Fibroblast of peridontal ligament (primary cell): ENCODE data around the gene PMS1.
"Not testable (repeated sequence)": the region's sequence is repeated elsewhere in the genome, so short reads cannot be mapped to it uniquely, and the experiment has no call there.

Experiments used
- DNase-seq: peaks from one replicate; pipeline ENCODE4 v3.0.0-alpha.2; 2010; ENCODE audit errors: extremely low read depth

PMS1 gene

DNA sequence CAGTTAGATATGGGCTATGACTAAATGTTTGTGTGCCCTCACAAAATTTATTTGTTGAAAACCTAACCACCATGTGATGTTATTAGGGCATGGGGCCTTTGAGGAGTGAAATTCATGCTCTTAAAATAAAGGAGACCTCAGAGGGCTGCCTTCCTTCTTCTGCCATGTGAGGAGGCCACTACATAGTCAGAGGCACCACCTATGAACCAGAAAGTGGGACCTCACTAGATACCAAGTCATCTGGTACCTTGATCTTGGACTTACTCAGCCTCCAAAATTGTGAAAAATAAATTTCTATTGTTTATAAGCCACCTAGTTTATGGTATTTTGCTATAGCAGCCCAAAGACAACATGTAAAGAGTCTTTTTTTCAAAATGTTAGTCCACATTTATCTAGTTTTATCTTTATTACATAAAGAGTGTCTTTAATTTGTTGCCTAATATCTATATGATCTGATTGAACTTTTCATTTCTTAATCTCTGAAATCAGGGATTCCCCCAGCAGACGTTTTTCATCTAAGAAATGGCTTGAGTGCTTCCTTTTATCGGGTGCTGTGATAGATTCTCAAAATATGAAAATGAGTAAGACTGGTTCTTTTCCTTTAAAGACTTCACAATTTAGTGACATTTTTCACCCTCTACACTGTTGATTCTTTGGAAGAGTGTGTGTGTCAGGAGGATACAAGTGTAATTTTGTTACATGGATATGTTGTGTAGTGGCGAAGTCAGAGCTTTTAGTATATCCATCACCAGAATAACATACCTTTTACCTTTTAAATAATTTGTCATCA lies 34.2 kb downstream of the PMS1 start:
- no peak for DNase-seq

DNA sequence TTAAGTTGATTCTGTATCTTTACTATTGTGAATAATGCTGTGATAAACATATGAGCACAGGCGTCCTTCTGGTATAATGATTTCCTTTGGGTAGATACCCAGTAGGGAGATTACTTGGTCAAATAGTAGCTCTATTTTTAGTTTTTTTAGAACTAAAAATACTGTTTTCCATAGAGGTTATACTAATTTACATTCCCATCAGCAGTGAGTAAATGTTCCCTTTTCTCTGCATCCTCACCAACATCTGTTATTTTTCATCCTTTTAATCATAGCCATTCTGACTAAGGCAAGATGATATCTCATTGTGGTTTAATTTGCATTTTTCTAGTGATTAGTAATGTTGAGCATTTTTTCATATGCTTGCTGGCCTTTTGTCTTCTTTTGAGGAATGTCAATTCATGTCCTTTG lies 35.1 kb downstream of the PMS1 start:
- DNase-seq: peak; percentile 84

DNA sequence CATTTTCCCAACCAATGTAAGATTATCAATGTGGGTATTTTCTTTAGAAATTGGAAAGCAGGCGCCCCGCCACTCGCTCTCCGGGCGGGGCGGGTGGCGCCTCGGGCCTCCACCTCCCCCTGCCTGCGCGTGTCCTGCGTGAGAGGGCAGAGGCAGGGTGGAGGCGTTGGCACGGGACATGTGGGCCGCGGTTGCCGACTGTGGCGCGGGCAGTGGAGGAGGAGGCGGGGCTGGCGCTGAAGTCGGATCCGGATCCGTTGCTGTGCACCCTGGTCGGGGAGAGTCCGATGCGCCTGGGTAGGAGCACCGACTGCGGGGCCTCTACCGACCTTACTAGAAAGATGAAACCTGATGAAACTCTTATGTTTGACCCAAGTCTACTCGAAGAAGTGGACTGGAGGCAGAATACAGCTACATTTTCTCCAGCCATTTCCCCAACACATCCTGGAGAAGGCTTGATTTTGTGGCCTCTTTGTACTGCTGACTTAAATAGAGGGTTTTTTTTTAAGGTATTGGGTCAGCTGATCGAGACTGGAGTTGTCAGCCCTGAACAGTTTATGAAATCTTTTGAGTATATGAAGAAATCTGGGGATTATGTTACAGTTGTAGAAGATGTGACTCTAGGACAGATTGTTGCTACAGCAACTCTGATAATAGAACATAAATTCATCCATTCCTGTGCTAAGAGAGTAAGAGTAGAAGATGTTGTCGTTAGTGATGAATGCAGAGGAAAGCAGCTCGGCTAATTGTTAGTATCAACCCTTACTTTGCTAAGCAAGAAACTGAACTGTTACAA lies 37.9 kb downstream of the PMS1 start:
- DNase-seq: peak; percentile 88

GRCh38 chr2:189824694-189825396 lies 40.6 kb downstream of the PMS1 start:
- no peak for DNase-seq

- DNase-seq: no peak
These were observed 41.8 kb downstream of the PMS1 start for GRCh38 chr2:189826039-189826438.

GRCh38 chr2:189829102-189829833 lies 45.0 kb downstream of the PMS1 start:
- DNase-seq: peak; percentile 77

DNA sequence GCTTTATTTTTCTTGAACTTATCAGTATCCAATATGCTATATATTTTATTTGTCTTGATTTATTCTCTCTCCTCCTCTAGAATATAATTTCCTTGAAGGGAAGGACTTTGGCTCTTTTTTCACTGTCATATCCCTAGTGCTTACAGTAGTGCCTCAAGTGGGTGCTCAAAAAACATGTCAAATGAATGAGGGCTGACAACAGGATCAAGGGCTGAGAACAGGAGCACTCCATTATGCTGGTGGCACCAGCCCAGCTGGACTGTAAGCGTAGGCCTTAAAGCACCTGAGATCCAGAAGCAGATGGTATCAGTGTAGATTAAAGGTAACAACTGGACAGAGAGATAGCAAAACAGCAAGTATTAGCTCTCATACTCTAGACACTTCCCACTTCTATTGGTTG lies 46.3 kb downstream of the PMS1 start:
- DNase-seq: no peak

- no peak for DNase-seq
These were observed 49.8 kb downstream of the PMS1 start for GRCh38 chr2:189834059-189834458.

DNA sequence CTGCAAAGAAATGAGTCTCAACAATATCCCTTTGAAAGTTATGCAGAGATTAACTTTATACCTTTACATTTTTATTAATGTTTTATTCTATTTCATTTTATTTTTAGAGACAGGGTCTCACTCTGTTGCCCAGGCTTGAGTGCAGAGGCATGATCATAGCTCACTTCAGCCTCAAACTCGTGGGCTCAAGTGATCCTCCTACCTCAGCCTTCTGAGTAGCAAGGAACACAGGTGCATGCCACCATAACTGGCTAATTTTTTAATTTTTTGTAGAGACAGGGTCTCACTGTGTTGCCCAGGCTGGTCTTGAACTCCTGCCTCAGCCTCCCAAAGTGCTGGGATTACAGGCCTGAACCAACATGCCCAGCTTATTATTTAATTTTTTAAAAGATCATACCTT lies 50.4 kb downstream of the PMS1 start:
- DNase-seq: not testable (repeated sequence)

DNA sequence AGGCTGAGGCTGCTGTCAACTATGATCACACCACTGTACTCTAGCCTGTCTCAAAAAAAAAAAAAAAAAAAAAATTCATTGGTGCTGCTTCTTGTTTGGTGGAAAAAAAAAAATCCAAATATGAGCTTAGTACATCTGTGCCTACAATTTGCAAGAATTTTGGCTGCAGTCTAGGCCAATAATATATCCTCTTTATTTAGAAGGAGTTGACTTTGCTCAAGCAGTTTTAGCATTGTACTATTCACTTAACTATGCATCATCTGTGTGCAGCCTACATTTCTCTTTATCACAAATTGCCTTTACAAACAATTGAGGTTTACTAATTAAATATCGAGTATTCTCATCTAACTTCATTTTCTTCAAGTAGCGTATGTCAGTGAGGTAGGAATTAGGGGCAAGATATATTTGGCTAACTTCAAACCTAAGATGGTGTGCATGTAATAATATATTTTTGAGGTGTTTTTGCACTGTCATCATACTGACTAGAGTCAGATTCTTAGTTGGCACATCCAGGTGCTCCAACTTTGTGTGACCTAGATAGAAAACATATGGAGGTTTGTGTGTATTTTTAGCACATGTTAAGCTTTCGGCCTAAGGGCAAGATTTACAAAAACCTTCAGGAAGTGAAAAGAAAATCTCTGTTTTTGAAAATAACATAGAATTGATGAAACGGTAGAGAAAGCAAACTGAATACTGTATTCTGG lies 51.8 kb downstream of the PMS1 start:
- peak; percentile 48 for DNase-seq

GRCh38 chr2:189836644-189837043 lies 52.4 kb downstream of the PMS1 start:
- DNase-seq: peak; percentile 97

DNA sequence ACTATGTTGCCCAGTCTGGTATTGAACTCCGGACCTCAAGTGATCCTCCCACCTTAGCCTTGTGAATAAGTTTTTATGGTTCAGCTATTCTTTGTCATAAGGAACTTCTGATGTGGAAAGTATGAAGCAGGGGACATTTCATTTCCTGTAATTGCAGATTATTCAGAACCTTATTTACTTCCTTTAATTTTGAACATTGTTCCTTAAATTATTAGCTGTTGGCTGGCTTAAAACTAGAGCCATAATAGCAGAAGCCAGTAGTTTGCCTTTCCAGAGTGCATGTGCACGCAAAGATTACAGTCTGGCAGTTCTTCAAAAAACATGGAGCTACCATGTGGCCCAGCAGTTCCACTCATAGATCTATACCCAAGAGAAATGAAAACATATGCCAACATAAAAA lies 53.1 kb downstream of the PMS1 start:
- no peak for DNase-seq

DNA sequence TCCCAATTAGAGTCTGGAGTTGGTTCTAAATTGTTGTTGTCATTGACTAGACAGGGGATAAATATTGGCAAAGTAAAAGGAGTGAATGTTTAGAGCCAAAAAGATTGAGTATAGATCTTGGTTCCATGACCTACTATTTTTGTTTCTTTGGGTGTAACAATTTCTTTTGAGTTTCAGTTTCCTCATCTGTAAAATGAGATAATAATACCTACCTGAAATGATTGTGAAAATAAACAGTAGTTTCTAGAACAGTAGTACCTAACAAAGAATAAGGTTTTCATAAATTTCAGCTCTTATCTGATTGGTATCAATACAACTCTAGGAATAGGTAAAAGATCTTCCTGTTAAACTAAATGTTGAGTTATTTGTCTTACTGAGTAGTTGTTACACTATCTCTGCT lies 56.8 kb downstream of the PMS1 start:
- DNase-seq: no peak

GRCh38 chr2:189848276-189848675 lies 64.0 kb downstream of the PMS1 start:
- DNase-seq: peak; percentile 27

DNA sequence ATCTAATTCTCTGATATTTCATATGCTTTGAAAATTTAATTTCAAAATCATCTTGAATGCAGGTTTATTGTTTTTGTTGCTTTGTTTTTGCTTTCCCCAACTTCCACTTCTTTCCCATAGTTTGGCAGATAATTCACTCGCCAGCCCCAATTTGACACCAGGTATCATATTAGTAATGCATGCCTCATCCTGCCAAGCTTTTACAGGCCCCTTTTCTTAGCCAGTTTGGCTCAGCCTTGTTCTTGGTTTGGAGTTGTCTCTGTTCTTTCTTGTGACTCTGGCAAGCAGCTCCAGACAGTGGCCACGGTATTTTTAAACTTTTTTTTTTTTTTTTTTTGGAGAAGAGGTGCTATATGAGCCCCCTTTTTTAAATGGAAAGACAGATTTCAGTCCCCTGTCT lies 65.3 kb downstream of the PMS1 start:
- no peak for DNase-seq

GRCh38 chr2:189851174-189851826 lies 67.0 kb downstream of the PMS1 start:
- DNase-seq: no peak

- peak; percentile 66 for DNase-seq
These were observed 69.9 kb downstream of the PMS1 start for GRCh38 chr2:189854187-189854586.

DNA sequence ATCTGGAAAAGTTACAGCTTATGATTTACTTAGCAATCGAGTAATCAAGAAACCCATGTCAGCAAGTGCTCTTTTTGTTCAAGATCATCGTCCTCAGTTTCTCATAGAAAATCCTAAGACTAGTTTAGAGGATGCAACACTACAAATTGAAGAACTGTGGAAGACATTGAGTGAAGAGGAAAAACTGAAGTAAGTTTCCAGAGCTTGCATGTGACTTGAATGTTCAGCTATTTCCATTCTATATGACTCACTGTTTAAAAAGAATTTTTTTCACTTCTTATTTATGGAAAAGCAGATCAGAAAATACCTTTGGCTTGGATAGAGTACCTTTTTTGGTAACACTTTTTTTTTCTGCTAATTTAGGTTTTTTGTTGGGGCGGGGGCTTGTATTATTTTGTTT lies 70.7 kb downstream of the PMS1 start:
- peak; percentile 59 for DNase-seq

- DNase-seq: no peak
These were observed 74.0 kb downstream of the PMS1 start for GRCh38 chr2:189858291-189858690.

DNA sequence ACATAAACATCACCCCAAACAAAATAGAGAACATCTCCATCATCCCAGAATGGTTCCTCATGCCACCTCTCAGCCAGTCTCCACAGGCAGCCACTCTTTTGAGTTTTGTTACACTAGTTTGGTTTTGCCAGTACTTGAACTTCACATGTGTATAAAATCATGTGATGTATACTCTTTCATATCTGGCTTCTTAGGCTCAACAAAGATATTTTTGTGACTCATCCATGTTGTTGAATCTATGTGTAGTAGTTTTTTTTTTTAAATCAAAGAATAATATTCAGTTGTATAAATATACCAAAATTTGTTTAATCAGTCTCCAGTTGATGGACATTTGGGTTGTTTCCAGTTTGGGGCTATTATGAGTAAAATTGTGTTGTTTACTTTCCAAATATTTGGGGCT lies 75.9 kb downstream of the PMS1 start:
- peak; percentile 55 for DNase-seq

GRCh38 chr2:189862751-189863150 lies 78.5 kb downstream of the PMS1 start:
- no peak for DNase-seq
